C4-2B (cell line): ENCODE data around the gene RAB3D.

Experiments used
- ZFX ChIP-seq: fragments of 450-650 bp; IDR thresholded peaks from 2 replicates; pipeline ENCODE4 v1.6.1; 2017
- TF ChIP-seq, protein P1 (sequence below): fragments of 450-650 bp; conservative IDR thresholded peaks from 2 replicates; pipeline ENCODE4 v1.5.1; 2017; ENCODE audit warnings: mild to moderate bottlenecking

GRCh38 chr19:11281356-11282049 is 58.0 kb downstream of the RAB3D start:
- TF ChIP-seq, protein P1, sequence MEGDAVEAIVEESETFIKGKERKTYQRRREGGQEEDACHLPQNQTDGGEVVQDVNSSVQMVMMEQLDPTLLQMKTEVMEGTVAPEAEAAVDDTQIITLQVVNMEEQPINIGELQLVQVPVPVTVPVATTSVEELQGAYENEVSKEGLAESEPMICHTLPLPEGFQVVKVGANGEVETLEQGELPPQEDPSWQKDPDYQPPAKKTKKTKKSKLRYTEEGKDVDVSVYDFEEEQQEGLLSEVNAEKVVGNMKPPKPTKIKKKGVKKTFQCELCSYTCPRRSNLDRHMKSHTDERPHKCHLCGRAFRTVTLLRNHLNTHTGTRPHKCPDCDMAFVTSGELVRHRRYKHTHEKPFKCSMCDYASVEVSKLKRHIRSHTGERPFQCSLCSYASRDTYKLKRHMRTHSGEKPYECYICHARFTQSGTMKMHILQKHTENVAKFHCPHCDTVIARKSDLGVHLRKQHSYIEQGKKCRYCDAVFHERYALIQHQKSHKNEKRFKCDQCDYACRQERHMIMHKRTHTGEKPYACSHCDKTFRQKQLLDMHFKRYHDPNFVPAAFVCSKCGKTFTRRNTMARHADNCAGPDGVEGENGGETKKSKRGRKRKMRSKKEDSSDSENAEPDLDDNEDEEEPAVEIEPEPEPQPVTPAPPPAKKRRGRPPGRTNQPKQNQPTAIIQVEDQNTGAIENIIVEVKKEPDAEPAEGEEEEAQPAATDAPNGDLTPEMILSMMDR, result no peak
- TF ChIP-seq ZFX, result no peak
